ENCODE data around the gene MTOR.

GRCh38 chr1:11144570-11145256 is 117.6 kb downstream of the MTOR start:
- TF ChIP-seq, protein P1, sequence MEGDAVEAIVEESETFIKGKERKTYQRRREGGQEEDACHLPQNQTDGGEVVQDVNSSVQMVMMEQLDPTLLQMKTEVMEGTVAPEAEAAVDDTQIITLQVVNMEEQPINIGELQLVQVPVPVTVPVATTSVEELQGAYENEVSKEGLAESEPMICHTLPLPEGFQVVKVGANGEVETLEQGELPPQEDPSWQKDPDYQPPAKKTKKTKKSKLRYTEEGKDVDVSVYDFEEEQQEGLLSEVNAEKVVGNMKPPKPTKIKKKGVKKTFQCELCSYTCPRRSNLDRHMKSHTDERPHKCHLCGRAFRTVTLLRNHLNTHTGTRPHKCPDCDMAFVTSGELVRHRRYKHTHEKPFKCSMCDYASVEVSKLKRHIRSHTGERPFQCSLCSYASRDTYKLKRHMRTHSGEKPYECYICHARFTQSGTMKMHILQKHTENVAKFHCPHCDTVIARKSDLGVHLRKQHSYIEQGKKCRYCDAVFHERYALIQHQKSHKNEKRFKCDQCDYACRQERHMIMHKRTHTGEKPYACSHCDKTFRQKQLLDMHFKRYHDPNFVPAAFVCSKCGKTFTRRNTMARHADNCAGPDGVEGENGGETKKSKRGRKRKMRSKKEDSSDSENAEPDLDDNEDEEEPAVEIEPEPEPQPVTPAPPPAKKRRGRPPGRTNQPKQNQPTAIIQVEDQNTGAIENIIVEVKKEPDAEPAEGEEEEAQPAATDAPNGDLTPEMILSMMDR (IDR thresholded peaks at IDR 0.05; ENCODE audit: insufficient read depth, low read depth, low read length): no peak
- no peak for TF ChIP-seq EZH2 (IDR thresholded peaks at IDR 0.05; ENCODE audit: insufficient read depth, low read length)
